Measurements from ENCODE around the gene MTHFD2L.

MTHFD2L gene

DNA sequence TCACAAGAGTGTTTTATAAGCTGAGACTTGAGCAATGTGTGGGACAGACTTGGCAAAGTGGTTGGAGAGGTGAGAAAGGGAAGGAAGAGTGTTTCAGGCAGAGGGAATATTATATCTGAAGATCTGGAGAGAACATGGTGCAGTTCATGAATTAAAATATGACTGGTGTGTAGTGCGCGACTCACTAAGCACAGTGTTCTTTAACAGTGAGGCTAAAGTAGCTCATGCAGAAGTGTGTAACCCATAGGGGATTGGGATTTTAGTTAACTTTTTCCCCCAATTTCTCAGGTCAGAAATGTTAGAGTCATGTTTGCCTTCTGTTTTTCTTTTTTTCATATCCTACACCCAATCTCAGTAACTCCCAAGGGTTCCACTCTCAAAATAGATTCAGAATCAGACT is 9.7 kb downstream of the MTHFD2L start:
- TF ChIP-seq FOXP2 (optimal IDR thresholded peaks at IDR 0.05; ENCODE audit: control extremely low read depth, extremely low read length, insufficient read depth) (no peak), POLR2AphosphoS5 (IDR thresholded peaks at IDR 0.05; ENCODE audit: borderline replicate concordance, low read depth, low read length) (no peak), EZH2 (IDR thresholded peaks at IDR 0.05) (no peak)
- Histone ChIP-seq H3K9me3 (ENCODE audit: low read depth, low read length) (no peaks in the 10 kb centered on the region), H3K4me3 (no peak overlapping the region), H3K36me3 (ENCODE audit: insufficient read depth, low read length) (peaks cover 8% of the 10 kb centered on the region; the same call in 1 of the 2 replicates), H3K27ac (no peak overlapping the region), H3K9ac (ENCODE audit: insufficient read length) (no peak overlapping the region)
- no peak for DNase-seq (ENCODE audit: low read depth, low spot score)

DNA sequence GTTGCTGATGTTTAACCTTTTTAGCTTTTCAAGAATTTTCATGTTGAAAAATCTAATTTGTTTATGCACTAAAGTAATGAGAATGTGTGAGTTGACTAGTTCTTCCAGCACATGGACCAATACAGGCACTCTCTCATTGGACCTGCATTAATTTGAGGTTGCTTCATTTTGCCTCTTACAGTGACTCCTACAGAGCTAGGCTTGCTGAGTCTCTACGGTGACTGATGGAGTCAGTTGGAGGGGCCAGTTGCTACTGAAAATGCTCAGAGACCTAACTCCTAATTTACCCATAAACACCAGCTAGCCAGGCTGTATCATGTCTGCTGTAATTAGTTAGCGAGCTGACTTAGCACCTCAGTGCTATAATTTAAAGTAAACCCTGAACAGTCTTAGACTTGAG is 10.9 kb downstream of the MTHFD2L start:
- no peak overlapping the region for H3K9ac ChIP-seq (ENCODE audit: insufficient read length)
- no peak overlapping the region for H3K27ac ChIP-seq
- H3K4me3 ChIP-seq: no peak overlapping the region
- no peak for DNase-seq (ENCODE audit: low read depth, low spot score)
- no peaks in the 10 kb centered on the region for H3K9me3 ChIP-seq (ENCODE audit: low read depth, low read length)
- no peak for TF ChIP-seq POLR2AphosphoS5 (IDR thresholded peaks at IDR 0.05; ENCODE audit: borderline replicate concordance, low read depth, low read length)
- no peak for TF ChIP-seq EZH2 (IDR thresholded peaks at IDR 0.05)
- TF ChIP-seq FOXP2 (optimal IDR thresholded peaks at IDR 0.05; ENCODE audit: control extremely low read depth, extremely low read length, insufficient read depth): no peak
- no peaks in the 10 kb centered on the region for H3K36me3 ChIP-seq (ENCODE audit: insufficient read depth, low read length)

DNA sequence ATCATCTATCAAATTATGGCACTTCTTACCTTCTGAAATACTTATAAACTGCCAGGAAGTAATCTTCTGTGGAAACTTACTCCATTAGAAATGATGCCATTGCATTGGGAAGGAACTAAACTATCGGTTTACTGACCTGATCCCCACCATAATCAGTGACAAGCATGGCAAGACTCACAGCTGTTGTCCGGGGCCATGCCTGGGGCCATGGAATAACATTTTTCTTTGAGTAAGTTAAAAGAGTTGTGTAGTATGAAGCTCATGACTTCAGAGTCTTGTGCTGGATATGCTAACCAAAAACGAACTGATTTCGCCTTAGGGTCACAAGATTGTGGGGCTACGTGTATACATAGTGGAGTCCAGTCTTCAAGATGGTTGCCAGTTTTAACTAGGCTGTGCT is 15.4 kb downstream of the MTHFD2L start:
- no peak for DNase-seq (ENCODE audit: low read depth, low spot score)
- TF ChIP-seq POLR2AphosphoS5 (IDR thresholded peaks at IDR 0.05; ENCODE audit: borderline replicate concordance, low read depth, low read length) (no peak), FOXP2 (optimal IDR thresholded peaks at IDR 0.05; ENCODE audit: control extremely low read depth, extremely low read length, insufficient read depth) (no peak), EZH2 (IDR thresholded peaks at IDR 0.05) (no peak)
- no peaks in the 10 kb centered on the region for H3K36me3 ChIP-seq (ENCODE audit: insufficient read depth, low read length)
- H3K4me3 ChIP-seq: no peak overlapping the region
- no peak overlapping the region for H3K27ac ChIP-seq
- no peak overlapping the region for H3K9ac ChIP-seq (ENCODE audit: insufficient read length)
- no peaks in the 10 kb centered on the region for H3K9me3 ChIP-seq (ENCODE audit: low read depth, low read length)

- H3K27ac ChIP-seq: no peak overlapping the region
- H3K9me3 ChIP-seq (ENCODE audit: low read depth, low read length): no peaks in the 10 kb centered on the region
- no peak overlapping the region for H3K9ac ChIP-seq (ENCODE audit: insufficient read length)
- DNase-seq (ENCODE audit: low read depth, low spot score): no peak
- TF ChIP-seq FOXP2 (optimal IDR thresholded peaks at IDR 0.05; ENCODE audit: control extremely low read depth, extremely low read length, insufficient read depth) (no peak), POLR2AphosphoS5 (IDR thresholded peaks at IDR 0.05; ENCODE audit: borderline replicate concordance, low read depth, low read length) (no peak), EZH2 (IDR thresholded peaks at IDR 0.05) (no peak)
- no peaks in the 10 kb centered on the region for H3K36me3 ChIP-seq (ENCODE audit: insufficient read depth, low read length)
- no peak overlapping the region for H3K4me3 ChIP-seq
Measured at GRCh38 chr4:74174421-74174820, 16.5 kb downstream of the MTHFD2L start.

DNA sequence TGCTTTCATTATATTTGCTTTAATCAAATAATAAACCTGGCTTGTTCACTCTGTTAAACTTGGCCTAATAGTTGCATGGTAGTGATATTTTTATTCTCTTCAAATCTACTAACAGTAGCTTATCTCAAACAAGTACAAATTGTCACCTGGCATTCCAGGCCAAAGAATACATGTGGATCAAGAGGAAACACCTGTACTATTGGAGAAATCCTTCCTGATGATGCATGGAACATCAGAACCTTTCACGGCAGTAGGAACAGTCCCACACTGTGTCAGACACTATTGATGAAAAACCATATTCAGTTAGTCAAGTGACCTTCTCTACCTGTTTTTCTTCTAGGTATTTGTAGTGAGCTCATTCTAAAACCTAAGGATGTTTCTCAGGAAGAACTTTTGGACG is 17.0 kb downstream of the MTHFD2L start:
- no peak for DNase-seq (ENCODE audit: low read depth, low spot score)
- no peak overlapping the region for H3K9ac ChIP-seq (ENCODE audit: insufficient read length)
- H3K36me3 ChIP-seq (ENCODE audit: insufficient read depth, low read length): no peaks in the 10 kb centered on the region
- TF ChIP-seq EZH2 (IDR thresholded peaks at IDR 0.05) (no peak), POLR2AphosphoS5 (IDR thresholded peaks at IDR 0.05; ENCODE audit: borderline replicate concordance, low read depth, low read length) (no peak), FOXP2 (optimal IDR thresholded peaks at IDR 0.05; ENCODE audit: control extremely low read depth, extremely low read length, insufficient read depth) (no peak)
- no peak overlapping the region for H3K4me3 ChIP-seq
- no peaks in the 10 kb centered on the region for H3K9me3 ChIP-seq (ENCODE audit: low read depth, low read length)
- H3K27ac ChIP-seq: no peak overlapping the region

DNA sequence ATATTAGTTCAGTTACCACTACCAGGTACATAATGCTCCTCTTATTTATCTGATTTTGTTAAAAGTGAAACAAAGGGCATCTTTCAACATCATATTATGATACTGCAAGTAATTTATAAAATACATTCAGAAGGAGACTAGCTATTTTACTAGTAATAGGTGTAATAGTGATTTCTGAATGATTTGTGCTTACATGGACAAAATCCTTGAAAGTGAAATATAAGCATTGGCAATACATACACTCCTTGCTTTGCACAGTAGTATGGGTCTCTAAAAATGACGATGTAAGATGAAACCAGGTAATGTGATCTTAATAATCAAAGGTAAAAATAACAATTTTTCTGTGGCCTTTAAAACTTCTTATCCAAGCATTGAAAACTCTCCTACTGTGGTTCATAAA is 17.5 kb downstream of the MTHFD2L start:
- H3K4me3 ChIP-seq: no peak overlapping the region
- no peaks in the 10 kb centered on the region for H3K9me3 ChIP-seq (ENCODE audit: low read depth, low read length)
- TF ChIP-seq POLR2AphosphoS5 (IDR thresholded peaks at IDR 0.05; ENCODE audit: borderline replicate concordance, low read depth, low read length): no peak
- no peak for TF ChIP-seq FOXP2 (optimal IDR thresholded peaks at IDR 0.05; ENCODE audit: control extremely low read depth, extremely low read length, insufficient read depth)
- no peak for TF ChIP-seq EZH2 (IDR thresholded peaks at IDR 0.05)
- H3K9ac ChIP-seq (ENCODE audit: insufficient read length): no peak overlapping the region
- H3K36me3 ChIP-seq (ENCODE audit: insufficient read depth, low read length): no peaks in the 10 kb centered on the region
- no peak overlapping the region for H3K27ac ChIP-seq
- no peak for DNase-seq (ENCODE audit: low read depth, low spot score)

DNA sequence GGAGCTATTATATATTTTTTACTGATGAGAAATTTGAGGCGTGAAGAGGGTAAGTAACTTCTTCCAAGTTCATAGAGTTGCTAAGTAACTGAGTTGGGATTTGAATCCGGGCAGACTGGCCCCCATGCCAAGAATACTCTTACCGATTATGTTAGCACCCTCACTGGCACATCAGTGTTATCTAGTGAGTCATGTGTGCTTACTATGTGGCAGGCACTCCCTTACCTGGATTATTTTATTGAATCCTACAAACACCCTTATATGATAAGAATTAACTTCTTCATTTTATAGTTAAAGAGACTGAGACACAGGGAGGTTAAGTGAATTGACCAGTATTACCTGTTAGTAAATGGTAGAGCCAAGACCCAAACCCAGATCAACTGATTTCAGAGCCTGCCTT is 20.9 kb downstream of the MTHFD2L start:
- no peak for DNase-seq (ENCODE audit: low read depth, low spot score)
- no peak overlapping the region for H3K9ac ChIP-seq (ENCODE audit: insufficient read length)
- no peak overlapping the region for H3K4me3 ChIP-seq
- H3K9me3 ChIP-seq (ENCODE audit: low read depth, low read length): no peaks in the 10 kb centered on the region
- no peak overlapping the region for H3K27ac ChIP-seq
- TF ChIP-seq POLR2AphosphoS5 (IDR thresholded peaks at IDR 0.05; ENCODE audit: borderline replicate concordance, low read depth, low read length) (no peak), FOXP2 (optimal IDR thresholded peaks at IDR 0.05; ENCODE audit: control extremely low read depth, extremely low read length, insufficient read depth) (no peak), EZH2 (IDR thresholded peaks at IDR 0.05) (no peak)
- no peaks in the 10 kb centered on the region for H3K36me3 ChIP-seq (ENCODE audit: insufficient read depth, low read length)

- Histone ChIP-seq H3K36me3 (ENCODE audit: insufficient read depth, low read length) (no peaks in the 10 kb centered on the region), H3K9ac (ENCODE audit: insufficient read length) (no peak overlapping the region), H3K4me3 (no peak overlapping the region), H3K9me3 (ENCODE audit: low read depth, low read length) (no peaks in the 10 kb centered on the region), H3K27ac (no peak overlapping the region)
- TF ChIP-seq POLR2AphosphoS5 (IDR thresholded peaks at IDR 0.05; ENCODE audit: borderline replicate concordance, low read depth, low read length) (no peak), EZH2 (IDR thresholded peaks at IDR 0.05) (no peak), FOXP2 (optimal IDR thresholded peaks at IDR 0.05; ENCODE audit: control extremely low read depth, extremely low read length, insufficient read depth) (no peak)
- no peak for DNase-seq (ENCODE audit: low read depth, low spot score)
Measured at GRCh38 chr4:74181219-74181618, 23.3 kb downstream of the MTHFD2L start.

DNA sequence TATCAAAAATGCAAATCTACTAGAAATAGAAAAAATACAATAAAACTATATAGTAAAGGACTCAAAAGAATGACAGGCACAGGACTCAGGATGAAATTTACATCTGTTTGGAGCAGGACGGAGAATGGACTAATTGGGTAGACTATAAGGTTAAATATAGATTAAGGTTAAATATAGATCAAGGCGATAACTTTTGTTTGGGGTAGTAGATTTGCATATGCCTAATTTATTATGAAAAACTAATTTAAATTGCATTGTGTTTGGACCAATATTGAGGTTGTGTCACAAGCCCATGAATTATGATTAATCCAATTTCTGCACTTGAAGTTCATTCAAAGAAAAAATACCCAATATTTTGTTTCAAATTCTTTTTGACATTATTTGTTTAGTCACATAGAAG is 31.0 kb downstream of the MTHFD2L start:
- DNase-seq (ENCODE audit: low read depth, low spot score): no peak
- H3K9ac ChIP-seq (ENCODE audit: insufficient read length): no peak overlapping the region
- no peaks in the 10 kb centered on the region for H3K9me3 ChIP-seq (ENCODE audit: low read depth, low read length)
- H3K36me3 ChIP-seq (ENCODE audit: insufficient read depth, low read length): no peaks in the 10 kb centered on the region
- H3K4me3 ChIP-seq: no peak overlapping the region
- TF ChIP-seq EZH2 (IDR thresholded peaks at IDR 0.05) (no peak), FOXP2 (optimal IDR thresholded peaks at IDR 0.05; ENCODE audit: control extremely low read depth, extremely low read length, insufficient read depth) (no peak), POLR2AphosphoS5 (IDR thresholded peaks at IDR 0.05; ENCODE audit: borderline replicate concordance, low read depth, low read length) (no peak)
- no peak overlapping the region for H3K27ac ChIP-seq
